ENCODE measurements around the gene SMYD1.

The SMYD1 gene

DNA sequence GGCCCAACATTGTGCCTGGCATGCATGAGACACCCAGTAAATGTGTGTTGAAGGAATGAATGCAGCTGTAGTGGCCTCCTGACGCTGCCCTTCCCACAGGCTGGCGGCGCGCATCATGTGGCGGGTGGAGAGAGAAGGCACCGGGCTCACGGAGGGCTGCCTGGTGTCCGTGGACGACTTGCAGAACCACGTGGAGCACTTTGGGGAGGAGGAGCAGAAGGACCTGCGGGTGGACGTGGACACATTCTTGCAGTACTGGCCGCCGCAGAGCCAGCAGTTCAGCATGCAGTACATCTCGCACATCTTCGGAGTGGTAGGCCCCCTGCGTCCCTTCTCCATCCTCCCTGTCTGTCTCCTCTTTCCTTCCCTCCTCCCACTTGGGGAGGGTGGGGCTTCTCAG, 20.1 kb downstream of the SMYD1 start:
- DNase-seq (ENCODE audit: low spot score): no peak

DNA sequence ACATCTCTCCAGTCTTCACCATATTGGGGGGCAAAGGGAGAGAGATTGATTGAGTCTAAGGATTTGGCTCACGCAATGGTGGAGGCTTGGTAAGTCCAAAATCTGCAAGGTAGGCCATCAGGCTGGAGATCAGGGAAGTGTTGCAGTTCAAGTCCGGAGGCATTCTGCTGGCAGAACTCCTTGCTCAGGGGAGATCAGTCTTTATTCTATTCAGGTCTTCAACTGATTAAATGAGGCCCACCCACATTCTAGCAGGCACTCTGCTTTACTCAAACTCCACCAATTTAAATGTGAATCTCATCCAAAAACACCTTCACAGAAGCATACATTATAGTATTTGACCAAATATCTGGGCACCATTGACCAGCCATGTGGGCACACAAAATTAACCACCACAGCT, 21.4 kb downstream of the SMYD1 start:
- no peak for DNase-seq (ENCODE audit: low spot score)

DNA sequence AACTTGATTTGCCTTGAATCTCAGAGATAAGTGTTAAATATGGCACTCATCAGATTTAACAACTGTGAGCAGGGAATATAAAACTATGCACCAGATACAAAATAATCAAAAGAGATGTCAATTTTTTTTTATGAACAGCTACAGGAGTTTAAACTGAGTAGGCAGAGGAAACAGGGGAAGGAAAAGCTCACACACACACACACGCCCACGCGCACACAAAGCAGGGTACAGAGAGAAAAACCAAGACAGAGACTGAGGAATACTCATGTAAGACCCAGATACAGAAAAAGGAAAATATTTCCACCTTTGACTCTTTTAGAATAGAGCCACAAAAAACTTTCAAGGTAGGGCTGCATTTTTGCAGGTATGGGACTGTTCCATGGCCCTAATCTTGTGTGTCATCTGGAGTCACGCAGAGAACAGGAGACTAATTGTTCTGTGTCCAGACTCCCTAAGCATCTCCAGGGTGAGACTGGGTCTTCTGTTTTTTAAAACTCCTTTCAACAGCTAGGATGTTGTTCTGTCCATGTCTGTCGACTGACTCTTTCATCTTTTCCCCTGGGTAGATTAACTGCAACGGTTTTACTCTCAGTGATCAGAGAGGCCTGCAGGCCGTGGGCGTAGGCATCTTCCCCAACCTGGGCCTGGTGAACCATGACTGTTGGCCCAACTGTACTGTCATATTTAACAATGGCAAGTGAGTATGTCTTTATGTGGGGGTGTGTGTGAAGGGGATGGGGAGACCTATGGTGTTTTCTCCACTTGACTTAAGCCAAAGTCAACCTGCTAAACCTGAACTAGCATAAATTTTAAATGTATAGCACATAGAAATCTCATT, 23.0 kb downstream of the SMYD1 start:
- no peak for DNase-seq (ENCODE audit: low spot score)

DNA sequence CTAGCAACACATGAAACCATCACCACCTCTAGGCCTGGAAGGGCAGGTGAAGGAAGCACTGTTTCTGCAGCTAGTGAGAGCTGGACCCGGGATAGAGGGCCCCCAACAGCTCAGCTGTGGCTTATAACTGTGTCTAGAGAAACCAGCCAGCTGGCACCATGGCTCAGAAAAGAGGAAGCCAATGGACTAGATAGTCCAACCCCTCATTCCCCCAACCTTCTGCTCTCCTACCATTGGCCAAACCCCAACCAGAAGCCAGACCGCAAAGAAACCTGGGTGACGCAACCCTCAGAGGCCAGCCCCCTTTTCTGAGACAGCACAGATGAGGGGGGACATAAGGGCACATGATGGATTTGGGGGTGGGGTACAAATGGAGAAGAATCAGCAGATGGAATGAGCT, 24.3 kb downstream of the SMYD1 start:
- peak; percentile 31 for DNase-seq (ENCODE audit: low spot score)

DNA sequence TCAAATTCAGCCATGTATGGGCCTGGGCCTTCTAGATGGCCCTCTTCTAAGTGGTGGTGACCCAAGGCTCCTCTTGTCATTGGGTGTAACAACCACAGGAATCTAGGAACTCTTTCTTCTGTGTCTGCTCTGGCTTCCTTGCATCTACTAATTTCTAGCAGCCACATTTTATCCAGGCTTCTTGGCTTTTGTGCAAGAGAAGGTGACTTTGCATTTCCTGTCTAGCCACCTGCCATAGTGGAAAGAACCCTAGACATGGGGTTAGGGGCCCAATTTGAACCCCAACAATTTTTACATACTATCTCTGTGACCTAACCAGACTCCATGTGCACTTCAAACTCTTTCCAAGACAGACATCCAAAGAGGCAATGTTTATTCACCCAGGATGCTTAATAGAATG, 25.1 kb downstream of the SMYD1 start:
- no peak for DNase-seq (ENCODE audit: low spot score)

DNA sequence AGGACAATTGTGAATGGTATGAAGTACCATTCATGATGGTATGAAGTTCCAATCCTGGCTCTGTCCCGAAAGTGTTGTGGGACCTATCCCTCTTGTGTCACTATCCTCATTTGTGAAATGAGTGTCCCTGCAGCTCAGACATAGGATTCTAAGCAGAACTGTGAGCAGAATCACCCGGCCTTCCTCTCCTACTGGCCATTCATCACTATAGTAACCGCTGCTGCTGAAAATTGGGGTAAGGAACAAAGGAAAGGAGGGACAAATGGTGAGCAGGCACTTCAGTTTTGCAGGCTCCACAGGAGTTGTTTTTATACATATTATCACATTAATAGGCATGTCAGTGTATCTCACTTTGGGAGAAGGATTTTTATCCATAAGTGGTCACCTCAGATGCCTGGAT, 27.4 kb downstream of the SMYD1 start:
- no peak for DNase-seq (ENCODE audit: low spot score)

DNA sequence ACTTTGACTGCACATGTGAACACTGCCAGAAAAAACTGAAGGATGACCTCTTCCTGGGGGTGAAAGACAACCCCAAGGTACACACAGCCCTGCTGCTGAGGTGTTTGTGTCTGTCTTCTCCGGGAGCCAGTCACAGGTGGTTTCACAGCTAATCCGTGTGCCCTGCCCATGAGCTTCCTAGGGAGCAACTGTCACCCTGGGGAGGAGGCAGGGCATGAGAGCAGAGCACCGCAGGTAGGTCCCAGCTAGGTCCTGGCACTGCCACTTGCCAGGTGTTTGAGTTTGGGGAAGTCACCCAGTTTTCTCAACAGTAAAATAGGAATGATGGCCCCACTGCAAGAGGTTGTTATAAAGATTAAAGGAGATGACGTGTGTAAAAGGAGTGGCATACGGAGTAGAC, 29.1 kb downstream of the SMYD1 start:
- DNase-seq (ENCODE audit: low spot score): no peak

DNA sequence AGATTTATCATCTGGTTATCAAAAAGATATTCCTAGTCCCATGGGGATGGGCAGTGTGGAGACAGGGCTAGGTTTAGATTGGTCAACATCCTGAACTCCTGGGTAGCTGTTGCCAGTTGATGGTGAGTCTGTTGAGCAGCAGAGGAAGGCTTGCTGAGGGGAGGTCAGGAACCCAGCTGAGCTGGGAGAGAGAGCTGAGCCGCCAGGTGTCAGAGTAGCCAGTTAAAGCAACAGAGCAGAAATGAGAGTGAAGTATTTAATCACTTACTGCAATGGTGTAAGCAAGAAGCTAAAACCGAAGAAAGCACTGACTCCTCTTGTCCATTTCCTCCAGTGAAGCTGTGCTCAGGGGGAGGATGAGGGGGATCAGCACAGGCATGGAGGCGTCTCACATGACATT, 29.6 kb downstream of the SMYD1 start:
- DNase-seq (ENCODE audit: low spot score): no peak

DNA sequence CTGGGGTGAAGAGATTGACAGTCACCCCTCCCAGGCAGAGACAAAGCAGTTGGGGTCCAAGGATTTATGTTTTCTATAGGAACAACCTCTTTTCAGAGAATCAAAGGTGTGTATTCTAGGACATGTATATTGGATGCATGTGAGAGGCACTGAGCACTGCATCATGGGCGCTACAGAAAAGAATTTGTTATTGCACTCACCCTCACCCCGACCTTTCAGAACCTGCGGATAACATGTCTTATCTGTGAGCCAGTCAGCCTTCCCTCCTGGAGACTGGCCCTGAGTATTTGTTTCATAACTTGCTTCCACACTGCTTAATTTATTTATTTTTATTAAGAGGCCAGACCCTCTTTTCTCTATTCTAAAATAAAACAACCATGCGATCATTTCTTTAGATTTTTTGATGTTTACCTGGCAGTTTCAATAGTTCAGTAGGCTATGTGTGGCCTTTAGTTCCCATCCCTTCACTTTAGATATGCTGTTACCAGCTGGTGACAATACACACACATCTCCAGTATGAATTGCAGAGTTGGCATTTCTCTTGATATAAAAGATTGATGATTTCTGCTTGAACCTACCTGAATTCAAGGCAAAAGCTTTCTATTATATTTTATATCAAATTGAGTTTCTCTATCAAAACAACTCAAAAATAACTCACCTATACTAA, 30.4 kb downstream of the SMYD1 start:
- no peak for DNase-seq (ENCODE audit: low spot score)

DNA sequence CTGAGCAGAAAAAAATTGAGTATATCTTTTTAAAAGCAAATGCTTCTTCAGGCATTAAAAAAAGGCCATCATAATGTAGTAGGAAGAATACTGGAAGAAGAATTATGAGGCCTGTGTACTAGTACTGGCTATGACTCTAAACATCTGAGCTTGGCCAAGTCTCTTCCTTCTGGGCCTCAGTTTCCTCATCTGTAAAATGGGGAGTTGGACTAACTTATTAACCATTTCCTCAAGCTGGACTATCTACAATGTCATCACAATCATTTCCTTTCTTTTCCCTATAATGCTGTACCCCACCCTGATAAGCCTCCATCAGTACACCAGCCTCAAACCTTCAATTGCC, 30.9 kb downstream of the SMYD1 start:
- DNase-seq (ENCODE audit: low spot score): no peak

DNA sequence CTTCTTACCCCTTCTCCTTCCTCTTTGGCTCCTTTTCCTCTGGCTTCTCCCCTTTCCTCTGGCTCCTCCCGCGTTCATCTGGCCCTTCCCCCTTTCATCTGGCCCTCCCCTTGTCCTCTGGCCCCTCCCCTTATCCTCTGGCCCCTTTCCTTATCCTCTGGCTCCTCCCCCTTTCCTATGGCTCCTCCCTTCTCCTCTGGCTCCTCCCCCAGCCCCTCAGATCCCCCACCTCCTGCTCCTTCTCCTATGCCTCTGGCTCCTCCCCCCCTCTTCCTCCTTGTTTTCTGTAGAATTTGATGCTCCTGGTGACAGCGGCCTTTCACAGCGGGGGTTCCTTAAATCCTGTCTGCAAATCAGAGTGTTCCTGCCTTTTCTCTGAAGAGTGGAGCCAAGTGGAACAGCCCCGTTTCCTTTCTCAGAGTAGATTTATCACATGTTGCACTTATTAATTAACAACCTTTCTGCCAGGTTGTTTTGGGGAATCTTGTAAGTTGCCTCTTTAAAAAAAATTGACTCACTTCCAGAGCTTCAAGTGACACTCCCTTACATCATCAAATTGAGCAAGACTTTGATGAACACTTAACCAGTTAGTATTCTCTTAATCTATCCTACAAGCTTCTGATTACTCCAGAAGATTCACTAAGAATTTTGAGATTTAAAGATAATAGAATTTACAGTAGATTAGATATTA, 32.3 kb downstream of the SMYD1 start:
- DNase-seq (ENCODE audit: low spot score): peak; percentile 27

DNA sequence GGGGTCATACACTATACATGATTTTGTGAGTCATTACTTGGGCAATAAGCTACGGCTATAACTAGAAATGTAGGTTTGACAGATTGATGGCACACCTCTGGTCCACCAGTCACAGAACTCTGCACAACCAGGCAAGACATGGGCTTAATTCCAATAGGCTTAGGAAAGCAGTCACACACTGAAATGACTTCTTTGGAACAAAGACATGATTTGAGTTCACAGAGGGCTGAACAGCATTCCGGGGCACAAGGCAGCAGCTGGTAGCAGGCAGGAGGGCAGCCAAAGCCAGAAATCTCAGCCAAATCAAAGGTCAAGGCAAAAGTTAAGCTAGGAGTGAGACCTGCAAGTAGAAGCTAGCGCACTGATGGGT, 32.8 kb downstream of the SMYD1 start:
- DNase-seq (ENCODE audit: low spot score): no peak

DNA sequence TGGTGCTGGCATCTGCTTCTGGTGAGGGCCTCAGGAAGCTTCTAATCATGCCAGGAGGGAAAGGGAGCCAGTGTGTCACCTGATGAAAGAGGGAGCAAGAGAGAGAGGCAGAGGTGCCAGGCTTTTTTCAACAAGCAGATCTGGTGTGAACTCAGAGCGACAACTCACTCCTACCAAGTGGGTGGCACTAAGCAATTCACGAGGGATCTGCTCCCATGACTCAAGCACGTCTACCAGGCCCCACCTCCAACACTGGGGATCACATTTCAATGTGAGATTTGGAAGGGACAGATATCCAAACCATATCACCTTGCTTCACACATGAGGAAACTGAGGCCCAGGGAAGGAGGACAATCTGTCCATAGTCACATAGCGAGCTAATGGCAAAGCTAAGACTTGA, 41.2 kb downstream of the SMYD1 start:
- DNase-seq (ENCODE audit: low spot score): no peak

DNA sequence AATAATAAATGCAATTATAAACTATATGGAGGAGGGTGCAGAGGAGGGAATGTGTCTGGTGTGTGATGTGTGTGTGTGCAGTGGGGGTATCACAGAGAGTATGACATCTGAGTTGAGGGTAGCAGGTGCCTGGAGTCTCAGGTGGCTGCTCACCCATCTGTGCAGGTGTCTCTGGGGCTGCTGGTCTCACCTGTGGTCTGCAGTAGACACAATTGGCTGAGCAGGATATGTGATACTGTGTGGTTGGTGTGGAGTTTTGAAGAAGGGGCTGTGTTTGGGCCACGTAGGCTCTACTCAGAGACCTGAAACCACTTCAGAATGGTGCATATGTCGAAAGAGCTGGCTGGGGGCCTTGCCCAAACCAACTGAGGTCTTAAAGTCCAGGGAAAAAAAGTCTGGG, 43.2 kb downstream of the SMYD1 start:
- no peak for DNase-seq (ENCODE audit: low spot score)

DNA sequence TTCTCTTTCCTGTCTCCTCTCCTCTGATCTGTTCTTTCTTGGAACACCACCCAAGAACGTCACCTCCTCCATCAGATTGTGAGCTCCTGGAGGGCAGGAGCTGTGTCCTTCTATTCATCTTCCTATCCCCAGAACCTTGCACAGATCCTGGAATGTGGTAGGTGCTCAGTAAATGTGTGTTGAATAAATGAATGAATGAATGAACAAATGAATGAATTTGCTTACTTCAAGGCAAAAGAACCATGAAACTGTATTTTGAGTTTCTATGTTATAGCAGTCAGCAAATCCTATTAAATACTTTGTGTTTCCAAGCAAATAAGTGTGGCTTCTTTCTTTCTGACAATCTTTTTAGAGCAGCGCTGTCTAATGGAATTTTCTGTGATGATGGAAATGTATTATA, 45.4 kb downstream of the SMYD1 start:
- no peak for DNase-seq (ENCODE audit: low spot score)

DNA sequence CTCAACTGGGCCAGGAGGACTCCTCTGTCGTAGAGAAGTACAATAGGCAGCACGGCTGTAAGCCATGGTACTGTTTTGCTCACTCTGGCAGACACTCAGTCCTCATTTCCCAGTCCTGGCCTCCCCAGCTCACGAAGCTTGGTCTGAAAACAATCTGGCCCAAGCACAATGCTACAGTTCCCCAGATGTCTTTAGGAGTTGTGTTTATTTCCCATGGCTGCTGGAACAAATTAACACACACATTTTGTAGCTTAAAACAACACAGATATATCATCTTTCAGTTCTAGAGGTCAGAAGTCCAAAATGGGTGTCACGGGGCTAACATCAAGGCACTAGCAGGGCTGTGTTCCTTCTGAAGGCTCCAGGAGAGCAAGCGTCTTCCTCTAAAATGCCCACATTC, 47.3 kb downstream of the SMYD1 start:
- no peak for DNase-seq (ENCODE audit: low spot score)

DNA sequence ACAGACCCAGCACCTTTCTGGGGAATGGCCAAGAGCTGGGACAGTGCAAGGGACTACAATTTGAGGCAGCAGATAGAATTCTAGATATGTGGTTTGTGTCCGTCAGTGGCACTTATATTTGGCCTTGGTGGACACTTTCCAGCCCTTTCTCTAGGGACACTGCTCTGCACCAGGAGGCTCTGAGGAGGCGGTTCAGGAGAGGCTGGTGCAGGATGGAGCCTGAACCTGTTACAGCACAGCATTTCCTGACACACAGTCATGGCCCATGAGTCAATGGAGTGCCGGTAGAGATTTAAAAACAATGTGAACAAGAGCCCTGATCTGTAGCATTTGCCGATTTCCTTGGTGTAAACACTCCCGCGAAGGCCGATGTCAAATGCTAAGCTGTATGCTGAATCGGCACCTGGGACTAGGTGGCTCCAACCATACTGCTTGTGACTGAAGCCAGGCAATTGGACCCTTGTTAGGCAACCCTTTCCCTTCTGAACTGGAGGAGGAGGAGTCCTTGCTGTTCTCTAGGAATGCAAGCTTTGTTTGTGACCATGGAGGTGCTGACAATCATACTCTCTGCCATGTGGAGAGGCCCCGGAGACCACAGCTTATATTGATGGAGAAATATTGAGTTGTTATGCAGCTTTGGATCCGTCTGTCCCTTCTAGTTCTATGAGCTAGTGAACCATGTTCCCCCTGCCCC, 48.3 kb downstream of the SMYD1 start:
- DNase-seq (ENCODE audit: low spot score): no peak

DNA sequence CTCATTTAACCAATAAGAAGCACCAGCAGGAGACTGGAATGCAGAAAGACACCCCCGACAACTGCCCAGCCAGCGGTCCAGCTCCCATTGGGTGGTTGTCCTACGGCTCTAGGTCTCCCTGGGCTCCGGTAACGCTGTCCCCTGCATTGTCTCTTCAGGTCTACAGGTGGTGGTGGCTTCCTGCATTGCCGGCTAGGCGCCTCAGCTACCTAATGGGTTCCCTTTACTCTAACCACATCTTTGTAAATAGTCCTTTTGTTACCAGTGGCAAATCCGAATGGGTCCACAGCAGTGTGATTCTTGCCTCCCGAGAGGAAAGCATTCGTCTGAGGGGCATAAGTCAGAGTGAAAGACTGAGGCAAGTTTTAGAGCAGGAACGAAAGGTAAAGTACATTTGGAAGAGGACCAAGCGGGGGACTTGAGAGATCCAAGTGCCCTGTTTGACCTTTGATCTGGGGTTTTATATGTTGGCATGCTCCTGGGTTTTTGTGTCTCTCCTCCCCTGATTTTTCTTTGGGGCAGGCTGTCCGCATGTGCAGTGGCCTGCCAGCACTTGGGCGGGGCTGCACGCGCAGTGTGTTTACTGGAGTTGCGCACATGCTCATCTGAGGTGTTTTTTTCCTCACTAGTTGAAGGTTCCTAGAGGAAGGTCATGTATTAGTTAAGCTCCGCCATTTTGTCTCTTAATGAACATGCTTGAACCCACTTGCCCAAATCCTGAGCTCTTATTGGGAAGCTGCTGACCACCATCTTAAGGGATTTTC, 49.2 kb downstream of the SMYD1 start:
- DNase-seq (ENCODE audit: low spot score): no peak

DNA sequence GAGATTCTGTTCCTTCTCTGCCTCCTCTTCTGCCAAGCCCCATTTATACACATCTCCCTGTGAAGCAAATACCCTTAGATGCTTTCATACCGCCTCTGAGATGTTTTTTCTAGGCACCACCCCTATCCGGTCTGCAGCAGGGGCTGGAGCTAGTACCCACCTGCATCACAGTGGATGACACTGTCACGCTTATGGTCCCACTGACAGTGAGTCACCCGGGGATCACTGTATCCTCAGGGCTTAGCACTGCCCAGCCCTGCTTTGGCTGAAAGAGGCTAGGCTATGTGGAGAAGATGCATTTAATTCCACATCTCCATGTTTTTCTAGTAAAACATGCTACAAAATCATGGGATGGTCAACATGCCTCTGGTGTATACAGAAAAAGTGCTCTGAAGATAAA, 50.3 kb downstream of the SMYD1 start:
- DNase-seq (ENCODE audit: low spot score): no peak

DNA sequence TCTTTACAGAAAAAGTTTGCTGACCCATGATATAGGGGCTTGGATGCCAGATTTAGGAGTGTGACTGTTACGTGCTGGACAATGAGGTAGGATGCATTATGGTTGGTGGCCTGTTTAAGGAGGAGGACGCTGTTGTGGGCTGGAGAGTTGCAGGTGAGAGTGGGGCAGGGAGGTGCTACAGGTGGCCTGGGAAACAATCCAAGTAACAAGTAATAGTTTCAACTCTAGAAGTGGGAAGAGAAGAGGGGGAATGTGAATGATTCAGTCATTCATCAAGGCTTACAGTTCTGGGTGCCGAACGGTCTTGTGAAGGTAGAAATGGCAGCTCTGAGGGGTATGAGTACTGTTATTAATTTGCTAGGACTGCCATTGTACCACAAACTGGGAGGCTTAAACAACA, 54.1 kb downstream of the SMYD1 start:
- DNase-seq (ENCODE audit: low spot score): no peak

DNA sequence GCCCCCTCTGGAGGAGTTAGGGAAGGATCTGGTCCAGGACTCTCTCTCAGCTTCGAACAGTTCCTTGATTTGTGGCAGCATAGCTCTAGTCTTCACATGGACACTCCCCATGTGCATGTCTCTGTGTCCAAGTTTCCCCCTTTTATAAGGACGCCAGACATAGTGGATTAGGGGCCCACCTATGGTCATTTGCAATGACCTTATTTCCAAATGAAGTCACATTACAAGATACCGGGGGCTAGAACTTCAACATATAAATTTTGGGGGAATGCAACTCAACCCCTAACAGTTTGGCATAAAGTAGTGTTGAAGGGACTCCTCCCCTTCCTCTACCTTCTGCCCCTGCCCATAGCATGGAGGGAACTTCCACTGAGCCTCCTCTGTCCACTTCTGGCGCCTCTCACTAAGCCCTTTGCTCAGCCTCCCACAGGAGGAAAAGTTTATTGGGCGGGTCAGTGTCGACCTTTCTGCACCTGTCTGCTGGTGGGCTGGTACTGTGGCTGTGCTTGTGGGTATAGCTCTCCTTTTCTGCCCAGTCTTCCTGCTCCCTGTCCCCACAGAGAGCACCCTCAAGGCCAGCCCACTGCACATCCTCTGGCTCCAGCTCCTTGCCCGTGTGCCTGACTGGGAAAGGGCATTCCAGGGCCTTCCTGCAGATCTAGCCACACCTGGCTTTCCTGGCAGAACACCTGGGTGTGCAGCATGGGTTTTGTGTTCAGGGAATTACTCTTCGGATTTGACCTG, 54.7 kb downstream of the SMYD1 start:
- no peak for DNase-seq (ENCODE audit: low spot score)

Data from NAMALWA (cell line).